Large intestine (tissue), 12 donors: Measurements from ENCODE around the gene DCUN1D2. TPM values are rescaled to one million over a fixed set of nuclear protein-coding genes. Genes with fewer than 3 reads are reported as not detected.

Source experiments
- DNase-seq, 2 donors: peaks; one replicate each; pipeline versions ENCODE4 v3.0.0 to v3.0.0-alpha.2; 2013
- H3K27ac ChIP-seq: one replicate; pipeline ENCODE4 v1.5.1; 2013; ENCODE audit warnings: low read length
- H3K27me3 ChIP-seq: 2 replicates; pipeline ENCODE4 v1.6.1; 2013; ENCODE audit warnings: low read length; ENCODE audit not compliant: control insufficient read depth, insufficient read depth
- H3K36me3 ChIP-seq: 2 replicates; pipeline ENCODE4 v1.6.1; 2013; ENCODE audit warnings: low read length; ENCODE audit not compliant: control insufficient read depth, insufficient read depth
- H3K4me1 ChIP-seq: one replicate; pipeline ENCODE4 v1.6.1; 2013; ENCODE audit warnings: low read length; ENCODE audit not compliant: control insufficient read depth, insufficient read depth
- H3K4me3 ChIP-seq: one replicate; pipeline ENCODE4 v1.5.1; 2013; ENCODE audit warnings: low read length
- H3K9me3 ChIP-seq: one replicate; pipeline ENCODE4 v1.6.1; 2013; ENCODE audit warnings: mild to moderate bottlenecking, low read depth, low read length, moderate library complexity; ENCODE audit not compliant: control insufficient read depth
- WGBS: methylation state at CpG from one replicate; pipeline ENCODE4 v1.1.5; 2013; ENCODE audit warnings: low lambda C conversion rate; ENCODE audit not compliant: insufficient coverage; 5-methylcytosine and 5-hydroxymethylcytosine counted together
- long read RNA-seq, 11 donors: transcript quantifications; one replicate each; lab custom pipeline, GENCODE V29; 2026
- polyA plus RNA-seq: library from polyadenylated mRNA; unstranded; fragments of 120-200 nt; gene quantifications from one replicate; pipeline ENCODE4 v1.2.1, GENCODE V29; 2013

DCUN1D2 gene
- 17.8 TPM for polyA plus RNA-seq
- long read RNA-seq, donor 1, partial matches to known transcripts: 0 of 2 reads
- long read RNA-seq, donor 1, other reads (novel, unspliced or antisense): 0 of 2 reads
- long read RNA-seq, donor 2: 0 reads
- long read RNA-seq, donor 3: 0 reads
- long read RNA-seq, donor 4: 0 reads
- long read RNA-seq, donor 5: 0 reads
- long read RNA-seq, donor 6, partial matches to known transcripts: 142 of 161 reads
- long read RNA-seq, donor 6, other reads (novel, unspliced or antisense): 17 of 161 reads
- long read RNA-seq, donor 7: 0 reads
- long read RNA-seq, donor 8: 0 reads
- long read RNA-seq, donor 9, partial matches to known transcripts: 11 of 29 reads
- long read RNA-seq, donor 9, other reads (novel, unspliced or antisense): 16 of 29 reads
- long read RNA-seq, donor 10, partial matches to known transcripts: 0 of 1 reads
- long read RNA-seq, donor 10, other reads (novel, unspliced or antisense): 0 of 1 reads
- long read RNA-seq, donor 11, partial matches to known transcripts: 0 of 2 reads
- long read RNA-seq, donor 11, other reads (novel, unspliced or antisense): 0 of 2 reads

DNA sequence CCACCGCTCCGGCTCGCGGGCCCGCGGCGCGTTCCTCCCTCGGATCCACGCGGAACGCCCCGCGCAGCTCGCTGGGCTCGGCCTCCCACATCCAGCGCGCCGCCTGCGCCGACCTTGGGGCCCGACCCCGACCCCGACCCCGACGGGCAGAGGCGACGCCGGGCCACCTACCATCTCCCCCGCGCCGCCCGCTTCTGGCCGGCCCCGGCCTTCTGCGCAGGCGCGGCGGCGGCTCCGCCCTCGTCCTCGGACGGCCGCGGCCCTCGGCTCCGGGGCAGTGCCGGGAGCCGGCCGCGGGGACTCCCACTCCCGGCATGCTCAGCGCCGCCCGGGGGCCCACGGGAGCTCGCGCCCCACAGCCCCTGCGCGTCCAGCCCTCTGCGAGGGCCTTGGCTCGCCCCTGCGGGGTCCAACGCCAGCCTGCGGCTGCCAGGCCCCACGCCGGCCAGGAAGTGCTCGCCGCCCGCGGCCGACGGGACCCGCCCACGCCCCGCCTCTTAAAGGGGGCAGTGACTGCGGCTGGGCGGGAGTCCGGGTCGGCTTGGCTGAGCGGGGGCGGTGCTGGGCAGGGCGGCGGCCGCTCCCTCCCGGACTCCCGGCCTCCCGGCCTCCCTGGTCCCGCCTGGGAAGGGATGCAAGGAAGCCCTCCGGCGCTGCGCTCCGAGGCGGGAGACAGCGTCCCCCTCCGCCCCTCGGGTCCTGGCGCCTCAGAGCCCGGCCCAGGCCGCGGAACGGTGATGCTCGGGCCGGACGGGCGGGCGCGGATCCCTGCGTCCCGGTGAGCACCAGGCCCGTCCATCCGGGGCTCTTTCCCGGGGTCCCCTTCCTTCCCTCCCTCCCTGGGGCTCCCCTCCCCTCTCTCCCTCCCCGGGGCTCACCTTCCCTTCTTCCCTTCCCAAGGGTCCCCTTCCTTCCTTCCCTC is at the start of gene DCUN1D2:
Gene DCUN1D2 (minus strand): TSS at position 216 of the 922 bp plus-strand sequence. CDS start 42 bp downstream, at position 174.
- Histone ChIP-seq H3K4me3 (peak within 1 kb of the TSS; percentile 66), H3K4me1 (peaks cover 32% of the 10 kb centered on the region), H3K27ac (peak within 1 kb of the TSS; percentile 81), H3K36me3 (peaks cover 3% of the 10 kb centered on the region), H3K9me3 (no peaks in the 10 kb centered on the region), H3K27me3 (no peaks in the 10 kb centered on the region)
- DNase-seq: peak; percentile 95 to 98
- WGBS: 0% methylated on average over 1 of the region's 115 CpGs

DNA sequence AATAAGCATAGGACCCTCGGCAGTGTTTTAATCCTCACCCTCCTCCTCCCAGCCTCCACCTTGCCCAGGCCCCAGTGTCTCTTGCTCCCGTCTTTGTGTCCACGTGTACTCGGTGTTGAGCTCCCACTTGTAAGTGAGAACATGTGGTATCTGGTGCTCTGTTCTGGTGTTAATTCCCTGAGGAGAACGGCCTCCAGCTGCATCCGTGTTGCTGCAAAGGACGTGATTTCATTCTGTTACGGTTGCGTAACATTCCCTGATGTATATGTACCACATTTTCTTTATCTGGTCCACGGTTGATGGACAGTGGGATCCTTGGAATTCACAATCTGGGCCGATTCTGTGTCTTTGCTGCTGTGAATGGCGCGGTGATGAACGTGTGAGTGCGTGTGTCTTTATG is 49.3 kb upstream of the DCUN1D2 start:
- Histone ChIP-seq H3K9me3 (peaks cover 15% of the 10 kb centered on the region), H3K27ac (no peak overlapping the region), H3K4me1 (peaks cover 5% of the 10 kb centered on the region), H3K27me3 (no peaks in the 10 kb centered on the region), H3K36me3 (peaks cover 52% of the 10 kb centered on the region), H3K4me3 (no peak overlapping the region)
- 100% methylated on average over 3 of the region's 15 CpGs for WGBS
- DNase-seq: no peak

GRCh38 chr13:113539176-113539575 is 48.7 kb upstream of the DCUN1D2 start:
- H3K27me3 ChIP-seq: no peaks in the 10 kb centered on the region
- H3K36me3 ChIP-seq: peaks cover 53% of the 10 kb centered on the region
- H3K4me1 ChIP-seq: peaks cover 4% of the 10 kb centered on the region
- no peak for DNase-seq
- 94% methylated on average over 7 of the region's 18 CpGs for WGBS
- H3K27ac ChIP-seq: no peak overlapping the region
- H3K9me3 ChIP-seq: peaks cover 13% of the 10 kb centered on the region
- H3K4me3 ChIP-seq: no peak overlapping the region

DNA sequence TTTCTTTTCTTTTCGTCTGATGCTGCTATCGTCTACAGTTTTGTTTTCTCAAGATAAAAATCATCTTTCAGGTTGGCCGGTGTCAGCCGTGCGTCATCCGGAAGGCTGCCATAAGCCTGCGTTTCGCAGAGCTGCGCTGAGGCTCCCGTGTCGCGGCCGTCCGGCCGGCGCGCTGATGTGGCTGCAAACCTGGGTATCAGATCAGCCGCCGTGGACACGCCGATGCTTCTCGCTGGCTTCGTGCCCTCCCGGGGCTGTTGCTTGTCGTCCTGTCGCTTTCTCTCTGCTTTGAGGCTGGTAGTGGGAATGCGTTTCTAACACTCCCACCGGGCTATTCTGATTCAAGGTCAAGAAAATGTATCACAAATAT is 48.2 kb upstream of the DCUN1D2 start:
- WGBS: 83% methylated on average over 2 of the region's 28 CpGs
- Histone ChIP-seq H3K9me3 (peaks cover 9% of the 10 kb centered on the region), H3K36me3 (peaks cover 49% of the 10 kb centered on the region), H3K4me3 (no peak overlapping the region), H3K27me3 (no peaks in the 10 kb centered on the region), H3K4me1 (no peaks in the 10 kb centered on the region), H3K27ac (no peak overlapping the region)
- no peak for DNase-seq

DNA sequence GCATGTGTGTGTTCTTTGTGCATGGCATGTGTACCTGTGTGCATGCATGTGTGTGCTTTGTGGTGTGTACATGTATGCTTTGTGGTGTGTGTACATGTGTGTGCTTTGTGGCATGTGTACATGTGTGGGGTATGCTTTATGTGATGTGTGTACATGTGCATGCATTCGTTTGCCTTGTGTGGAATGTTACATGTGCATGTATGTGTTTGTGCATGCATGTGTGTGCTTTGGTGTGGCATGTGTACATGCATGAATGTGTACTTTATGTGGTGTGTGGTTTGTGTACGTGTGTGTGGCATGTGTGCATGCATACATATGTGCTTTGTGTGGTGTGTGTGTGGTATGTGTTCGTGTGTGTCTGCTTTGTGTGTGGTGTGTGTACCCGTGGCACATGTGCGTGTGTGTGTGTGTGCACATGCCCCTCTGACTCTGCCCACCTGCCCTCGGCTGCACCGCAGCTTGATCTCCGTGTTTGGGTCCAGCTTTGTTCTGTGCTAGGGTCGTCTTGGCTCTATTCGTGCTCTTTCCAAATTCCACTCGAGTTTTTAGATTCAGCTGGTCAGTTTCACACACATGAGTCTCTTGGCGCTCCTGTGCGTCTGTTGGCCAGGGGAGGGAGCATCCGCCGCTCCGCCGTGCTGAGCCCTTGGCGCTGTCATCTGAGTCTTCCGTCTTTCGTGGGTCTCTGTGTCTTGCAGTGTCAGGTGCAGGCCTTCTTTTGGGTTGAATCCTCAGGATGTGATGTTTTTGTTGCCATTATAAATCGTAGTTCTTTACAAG is 47.6 kb upstream of the DCUN1D2 start:
- no peaks in the 10 kb centered on the region for H3K4me1 ChIP-seq
- 100% methylated on average over 1 of the region's 21 CpGs for WGBS
- no peaks in the 10 kb centered on the region for H3K27me3 ChIP-seq
- H3K4me3 ChIP-seq: no peak overlapping the region
- peaks cover 51% of the 10 kb centered on the region for H3K36me3 ChIP-seq
- DNase-seq: no peak
- H3K27ac ChIP-seq: no peak overlapping the region
- H3K9me3 ChIP-seq: peaks cover 9% of the 10 kb centered on the region

GRCh38 chr13:113537205-113537604 is 46.7 kb upstream of the DCUN1D2 start:
- Histone ChIP-seq H3K27ac (no peak overlapping the region), H3K4me1 (no peaks in the 10 kb centered on the region), H3K9me3 (peaks cover 9% of the 10 kb centered on the region), H3K27me3 (no peaks in the 10 kb centered on the region), H3K36me3 (peaks cover 51% of the 10 kb centered on the region), H3K4me3 (no peak overlapping the region)
- WGBS: 100% methylated on average over 2 of the region's 19 CpGs
- DNase-seq: no peak

DNA sequence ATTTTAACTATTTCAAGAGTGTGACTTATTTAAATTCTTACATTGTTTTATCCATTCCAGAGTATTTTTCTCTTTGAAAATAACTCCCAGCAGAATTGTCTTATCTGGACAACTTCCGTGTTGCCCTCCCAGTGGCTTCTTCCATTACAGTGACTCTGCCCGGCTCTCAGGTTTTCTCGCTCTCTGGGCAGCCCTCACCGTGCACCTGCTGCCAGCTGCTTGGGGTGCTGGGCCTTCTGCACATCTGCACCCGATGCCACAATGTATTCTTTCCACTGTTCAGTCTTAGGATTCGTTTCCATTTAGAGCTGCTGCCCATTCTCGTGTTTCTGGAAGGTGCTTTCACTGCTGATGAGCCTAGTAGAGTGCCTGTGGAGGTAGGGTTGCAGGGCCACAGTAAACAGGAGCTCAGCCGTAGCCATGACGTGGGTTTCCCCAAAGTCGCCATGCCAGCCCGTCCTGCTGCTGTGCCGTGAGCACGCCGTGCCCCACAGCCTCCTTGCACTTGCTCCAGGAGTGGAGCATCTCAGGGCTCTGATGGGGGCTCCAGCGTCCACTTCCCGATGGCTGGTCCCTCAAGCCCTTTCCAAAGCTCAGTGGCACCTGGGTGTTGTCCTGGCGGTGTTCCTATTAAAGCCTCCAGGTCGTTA is 46.1 kb upstream of the DCUN1D2 start:
- Histone ChIP-seq H3K36me3 (peaks cover 55% of the 10 kb centered on the region), H3K27me3 (no peaks in the 10 kb centered on the region), H3K9me3 (peaks cover 9% of the 10 kb centered on the region), H3K4me1 (no peaks in the 10 kb centered on the region), H3K4me3 (no peak overlapping the region), H3K27ac (no peak overlapping the region)
- DNase-seq: no peak
- WGBS: 94% methylated on average over 2 of the region's 18 CpGs

GRCh38 chr13:113535381-113535781 is 44.9 kb upstream of the DCUN1D2 start:
- no peak overlapping the region for H3K27ac ChIP-seq
- DNase-seq: no peak
- H3K36me3 ChIP-seq: peaks cover 55% of the 10 kb centered on the region
- no CpG with 5 or more reads among the region's 13 CpGs for whole genome bisulfite sequencing
- no peaks in the 10 kb centered on the region for H3K27me3 ChIP-seq
- H3K9me3 ChIP-seq: peaks cover 5% of the 10 kb centered on the region
- no peak overlapping the region for H3K4me3 ChIP-seq
- no peaks in the 10 kb centered on the region for H3K4me1 ChIP-seq

- DNase-seq: no peak
- Histone ChIP-seq H3K36me3 (peaks cover 55% of the 10 kb centered on the region), H3K4me3 (no peak overlapping the region), H3K4me1 (no peaks in the 10 kb centered on the region), H3K27ac (no peak overlapping the region), H3K27me3 (no peaks in the 10 kb centered on the region), H3K9me3 (peaks cover 5% of the 10 kb centered on the region)
- WGBS: no CpG with 5 or more reads among the region's 12 CpGs
Observed at GRCh38 chr13:113534236-113534860, 43.8 kb upstream of the DCUN1D2 start.
